22Rv1 (cell line): ENCODE data around the gene ALKBH5.

Source experiments
- CTCF ChIP-seq: fragments of 450-650 bp; IDR thresholded peaks from 2 replicates; pipeline ENCODE4 v1.5.1; 2017; ENCODE audit warnings: mild to moderate bottlenecking
- ZFX ChIP-seq: fragments of 450-650 bp; IDR thresholded peaks from 2 replicates; pipeline ENCODE4 v1.6.1; 2017; ENCODE audit warnings: antibody characterized with exemption, borderline replicate concordance

GRCh38 chr17:18191236-18191667 is 7.6 kb downstream of the ALKBH5 start:
- TF ChIP-seq CTCF = no peak
- TF ChIP-seq ZFX = no peak
